ENCODE measurements around the gene CAP2.

The CAP2 gene

GRCh38 chr6:17492350-17492749 lies 99.0 kb downstream of the CAP2 start:
- TF ChIP-seq, protein P1, sequence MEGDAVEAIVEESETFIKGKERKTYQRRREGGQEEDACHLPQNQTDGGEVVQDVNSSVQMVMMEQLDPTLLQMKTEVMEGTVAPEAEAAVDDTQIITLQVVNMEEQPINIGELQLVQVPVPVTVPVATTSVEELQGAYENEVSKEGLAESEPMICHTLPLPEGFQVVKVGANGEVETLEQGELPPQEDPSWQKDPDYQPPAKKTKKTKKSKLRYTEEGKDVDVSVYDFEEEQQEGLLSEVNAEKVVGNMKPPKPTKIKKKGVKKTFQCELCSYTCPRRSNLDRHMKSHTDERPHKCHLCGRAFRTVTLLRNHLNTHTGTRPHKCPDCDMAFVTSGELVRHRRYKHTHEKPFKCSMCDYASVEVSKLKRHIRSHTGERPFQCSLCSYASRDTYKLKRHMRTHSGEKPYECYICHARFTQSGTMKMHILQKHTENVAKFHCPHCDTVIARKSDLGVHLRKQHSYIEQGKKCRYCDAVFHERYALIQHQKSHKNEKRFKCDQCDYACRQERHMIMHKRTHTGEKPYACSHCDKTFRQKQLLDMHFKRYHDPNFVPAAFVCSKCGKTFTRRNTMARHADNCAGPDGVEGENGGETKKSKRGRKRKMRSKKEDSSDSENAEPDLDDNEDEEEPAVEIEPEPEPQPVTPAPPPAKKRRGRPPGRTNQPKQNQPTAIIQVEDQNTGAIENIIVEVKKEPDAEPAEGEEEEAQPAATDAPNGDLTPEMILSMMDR (conservative IDR thresholded peaks at IDR 0.05; ENCODE audit: low read depth) = no peak
- POLR2A ChIA-PET (ENCODE audit: low non-redundant PET) = no interaction called here
- H3K27ac ChIP-seq = no peak overlapping the region
- CTCF ChIA-PET = no interaction called here
- no peak for DNase-seq (ENCODE audit: low spot score)

GRCh38 chr6:17493286-17493685 lies 99.9 kb downstream of the CAP2 start:
- POLR2A ChIA-PET (ENCODE audit: low non-redundant PET) = no interaction called here
- TF ChIP-seq, protein P1 (conservative IDR thresholded peaks at IDR 0.05; ENCODE audit: low read depth) = no peak
- no peak overlapping the region for H3K27ac ChIP-seq
- CTCF ChIA-PET = interaction anchor here (0.7 kb wide), 1 partner anchor 166 kb away, joined by 3 read pairs; no protein-coding TSS in a partner anchor
- no peak for DNase-seq (ENCODE audit: low spot score)

GRCh38 chr6:17494177-17494576 lies 100.8 kb downstream of the CAP2 start:
- DNase-seq (ENCODE audit: low spot score) = no peak
- CTCF ChIA-PET = no interaction called here
- POLR2A ChIA-PET (ENCODE audit: low non-redundant PET) = no interaction called here
- TF ChIP-seq, protein P1 (conservative IDR thresholded peaks at IDR 0.05; ENCODE audit: low read depth) = no peak
- no peak overlapping the region for H3K27ac ChIP-seq

DNA sequence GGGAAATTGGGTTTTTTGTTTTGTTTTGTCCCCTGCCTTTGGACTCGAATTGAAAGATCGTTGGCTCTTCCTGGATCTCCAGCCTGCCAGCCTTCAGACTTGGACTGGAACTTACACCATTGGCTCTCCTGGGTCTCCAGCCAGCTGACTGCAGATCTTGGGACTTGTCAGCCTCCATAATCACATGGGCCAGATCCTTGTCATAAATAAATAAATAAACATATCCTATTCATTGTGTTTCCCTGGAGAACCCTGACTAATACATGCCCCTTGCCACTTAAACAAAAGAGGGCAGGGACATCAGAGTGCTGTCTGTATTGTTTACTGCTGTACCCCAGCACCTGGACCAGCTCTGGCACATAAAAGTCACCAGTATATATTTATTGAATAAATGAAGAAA lies 101.5 kb downstream of the CAP2 start:
- ChIA-PET CTCF (interaction anchor here (0.6 kb wide), 1 partner anchor 11 kb away, joined by 4 read pairs; no protein-coding TSS in a partner anchor), POLR2A (ENCODE audit: low non-redundant PET) (no interaction called here)
- no peak for DNase-seq (ENCODE audit: low spot score)
- H3K27ac ChIP-seq = no peak overlapping the region
- TF ChIP-seq, protein P1 (conservative IDR thresholded peaks at IDR 0.05; ENCODE audit: low read depth) = no peak

DNA sequence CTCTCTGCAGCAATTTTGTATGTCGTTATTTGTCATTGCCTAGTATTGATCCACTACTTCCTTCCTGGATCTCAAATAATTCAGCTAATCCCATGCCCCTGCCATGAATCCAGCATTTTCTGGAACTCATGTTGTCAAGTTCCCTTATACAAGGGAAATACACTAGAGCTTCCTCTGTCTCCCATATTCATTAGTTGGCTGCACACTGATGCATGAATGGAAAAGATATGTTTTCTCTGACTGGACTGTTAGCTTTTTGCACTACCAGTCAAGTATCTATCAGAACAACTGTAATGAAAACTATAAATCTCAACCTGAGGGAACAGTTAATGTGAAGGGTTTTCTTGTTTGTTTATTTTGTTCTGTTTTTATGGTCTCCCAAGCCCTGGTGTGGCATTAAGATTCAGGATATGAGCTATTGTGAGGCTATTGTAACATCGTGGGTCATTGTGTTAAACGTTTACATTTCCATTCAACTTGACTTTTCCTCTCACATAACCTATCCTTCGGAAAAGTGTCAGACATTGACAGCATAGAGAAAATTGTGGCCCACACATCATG lies 104.2 kb downstream of the CAP2 start:
- ChIA-PET POLR2A (ENCODE audit: low non-redundant PET) (no interaction called here), CTCF (no interaction called here)
- TF ChIP-seq, protein P1 (conservative IDR thresholded peaks at IDR 0.05; ENCODE audit: low read depth) = no peak
- no peak overlapping the region for H3K27ac ChIP-seq
- no peak for DNase-seq (ENCODE audit: low spot score)

DNA sequence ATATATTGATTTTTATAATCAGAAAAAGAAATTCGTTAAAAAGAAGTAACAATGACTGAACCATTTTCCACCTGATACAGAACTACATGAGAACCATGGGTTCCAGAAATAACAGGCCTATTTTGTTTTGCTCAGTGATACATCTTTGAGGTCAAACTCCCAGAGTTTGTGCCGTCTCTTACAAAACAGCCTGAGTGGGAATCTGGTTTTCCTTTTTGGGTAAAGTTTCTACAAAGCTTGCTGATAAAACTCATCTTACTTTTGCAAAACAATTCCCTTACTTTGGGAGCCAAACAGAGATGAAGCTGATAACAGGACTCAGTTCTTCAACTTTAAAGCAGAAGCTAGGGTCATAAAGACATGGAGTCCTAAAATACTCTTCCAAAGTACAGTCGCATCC lies 108.0 kb downstream of the CAP2 start:
- TF ChIP-seq, protein P1 (conservative IDR thresholded peaks at IDR 0.05; ENCODE audit: low read depth) = no peak
- CTCF ChIA-PET = no interaction called here
- no peak overlapping the region for H3K27ac ChIP-seq
- POLR2A ChIA-PET (ENCODE audit: low non-redundant PET) = no interaction called here
- no peak for DNase-seq (ENCODE audit: low spot score)

Measured in RWPE1 (cell line).